Uterus (tissue), 4 donors: ENCODE measurements around the gene ST6GALNAC3. TPM values are rescaled to one million over a fixed set of nuclear protein-coding genes. Genes with fewer than 3 reads are reported as not detected.

Experiments
- DNase-seq, 2 donors: peaks; one replicate each; pipeline ENCODE4 v3.0.0-alpha.2; 2019 to 2020
- H3K27ac ChIP-seq, 2 donors: fragments of 200-600 bp; sonication (generic); 1 replicate in 1 of 2; 2 replicates in 1 of 2; pipeline ENCODE4 v1.5.1; 2016 to 2018
- H3K27me3 ChIP-seq, 2 donors: fragments of 200-600 bp; sonication (generic); one replicate each; pipeline ENCODE4 v1.5.1; 2018 to 2019; ENCODE audit warnings: control low read depth in 1 of 2
- H3K36me3 ChIP-seq, 2 donors: fragments of 200-600 bp; sonication (generic); one replicate each; pipeline ENCODE4 v1.5.1; 2019; ENCODE audit warnings: control low read depth in 1 of 2
- H3K4me1 ChIP-seq, 2 donors: fragments of 200-600 bp; sonication (generic); one replicate each; pipeline ENCODE4 v1.5.1; 2018 to 2019; ENCODE audit warnings: control low read depth in 1 of 2
- H3K4me3 ChIP-seq, 2 donors: fragments of 200-600 bp; sonication (generic); 1 replicate in 1 of 2; 2 replicates in 1 of 2; pipeline ENCODE4 v1.5.1; 2018 to 2019; ENCODE audit warnings: mild to moderate bottlenecking in 1 of 2
- H3K9me3 ChIP-seq, 2 donors: fragments of 200-600 bp; sonication (generic); one replicate each; pipeline ENCODE4 v1.5.1; 2019; ENCODE audit warnings: control low read depth in 1 of 2
- POLR2A ChIP-seq, 2 donors: fragments of 450-650 bp; IDR thresholded peaks; one replicate each; pipeline ENCODE4 v1.6.1; 2016; ENCODE audit warnings: antibody characterized with exemption in 2 of 2, mild to moderate bottlenecking in 1 of 2, moderate library complexity in 1 of 2
- intact Hi-C: fragments of 100-400 bp; cut with DNase I; formaldehyde crosslinking; loops from one replicate; pipeline ENCODE4 v1.15.1; 2023; ENCODE audit warnings: low total_unique reads
- total RNA-seq, 4 donors: library from RNA; depleted of rRNA in 3 of 4; stranded (reverse); fragments of >200 nt in 3 of 4; gene quantifications; one replicate each; pipeline versions ENCODE4 v1.1.0 to v1.2.4, GENCODE V29; 2014 to 2023
- TF ChIP-seq, protein P1 (sequence below), 4 experiments: fragments of 200-600 bp in 2 of 4; fragments of 450-650 bp in 2 of 4; sonication (generic) in 2 of 4; IDR thresholded peaks; one replicate each; pipeline ENCODE4 v1.5.1; 2016 to 2019; ENCODE audit warnings: antibody characterized with exemption in 4 of 4, mild to moderate bottlenecking in 2 of 4, moderate library complexity in 1 of 4
- donor health status: DM: yes; HTN: yes; CAD: no.

Gene ST6GALNAC3
- total RNA-seq, 4 donors from 2014 or later: 6.7 to 43.4 (median 21.1) TPM

DNA sequence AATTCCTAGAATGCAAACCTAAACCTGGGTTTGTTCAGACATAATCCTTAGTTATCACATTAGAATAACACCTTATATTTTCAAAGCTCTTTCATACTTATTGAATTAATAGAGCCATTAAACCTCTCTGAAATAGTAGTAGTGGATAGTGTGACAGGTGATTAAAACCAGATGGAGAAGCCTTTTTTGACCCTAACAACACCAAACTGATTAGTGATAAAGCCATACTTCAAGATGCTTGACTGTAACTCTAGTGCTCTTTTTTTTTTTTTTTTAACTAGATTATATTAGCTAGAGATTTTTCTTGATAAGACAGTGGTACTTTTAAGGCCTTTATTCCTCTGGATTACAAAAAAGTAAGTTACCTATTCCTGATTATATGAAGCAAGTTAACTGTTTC is 190.1 kb downstream of the ST6GALNAC3 start:
- Histone ChIP-seq H3K27ac (no peak overlapping the region), H3K27me3 (no peaks in the 10 kb centered on the region), H3K36me3 (no peaks in the 10 kb centered on the region), H3K4me1 (no peaks in the 10 kb centered on the region), H3K9me3 (no peaks in the 10 kb centered on the region), H3K4me3 (no peak overlapping the region)
- TF ChIP-seq POLR2A (IDR thresholded peaks at IDR 0.05): no peak
- TF ChIP-seq, protein P1, sequence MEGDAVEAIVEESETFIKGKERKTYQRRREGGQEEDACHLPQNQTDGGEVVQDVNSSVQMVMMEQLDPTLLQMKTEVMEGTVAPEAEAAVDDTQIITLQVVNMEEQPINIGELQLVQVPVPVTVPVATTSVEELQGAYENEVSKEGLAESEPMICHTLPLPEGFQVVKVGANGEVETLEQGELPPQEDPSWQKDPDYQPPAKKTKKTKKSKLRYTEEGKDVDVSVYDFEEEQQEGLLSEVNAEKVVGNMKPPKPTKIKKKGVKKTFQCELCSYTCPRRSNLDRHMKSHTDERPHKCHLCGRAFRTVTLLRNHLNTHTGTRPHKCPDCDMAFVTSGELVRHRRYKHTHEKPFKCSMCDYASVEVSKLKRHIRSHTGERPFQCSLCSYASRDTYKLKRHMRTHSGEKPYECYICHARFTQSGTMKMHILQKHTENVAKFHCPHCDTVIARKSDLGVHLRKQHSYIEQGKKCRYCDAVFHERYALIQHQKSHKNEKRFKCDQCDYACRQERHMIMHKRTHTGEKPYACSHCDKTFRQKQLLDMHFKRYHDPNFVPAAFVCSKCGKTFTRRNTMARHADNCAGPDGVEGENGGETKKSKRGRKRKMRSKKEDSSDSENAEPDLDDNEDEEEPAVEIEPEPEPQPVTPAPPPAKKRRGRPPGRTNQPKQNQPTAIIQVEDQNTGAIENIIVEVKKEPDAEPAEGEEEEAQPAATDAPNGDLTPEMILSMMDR (IDR thresholded peaks at IDR 0.05): no peak
- intact Hi-C loops: no loop called here
- DNase-seq: no peak

DNA sequence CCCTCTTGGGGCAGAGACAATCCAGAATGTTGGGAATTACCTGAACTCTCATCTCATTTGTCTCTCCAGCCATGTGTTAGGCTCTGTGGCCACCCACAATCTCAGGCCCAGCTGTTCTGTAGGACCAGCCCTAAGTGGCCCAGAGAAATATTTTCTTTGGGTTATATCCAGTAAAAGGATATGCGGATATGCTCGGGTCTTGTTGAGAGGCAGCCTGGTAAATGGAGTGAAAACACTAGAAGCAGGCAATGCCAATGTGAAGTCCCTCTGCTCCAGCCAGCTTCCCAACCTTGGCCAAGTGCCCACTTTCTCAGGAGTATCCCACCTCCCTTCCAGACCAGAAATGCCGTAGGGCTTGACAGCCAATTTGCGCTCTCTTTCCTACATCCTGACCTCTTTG is 192.2 kb downstream of the ST6GALNAC3 start:
- Histone ChIP-seq H3K9me3 (no peaks in the 10 kb centered on the region), H3K4me1 (no peaks in the 10 kb centered on the region), H3K4me3 (no peak overlapping the region), H3K36me3 (no peaks in the 10 kb centered on the region), H3K27me3 (no peaks in the 10 kb centered on the region), H3K27ac (no peak overlapping the region)
- TF ChIP-seq, protein P1 (IDR thresholded peaks at IDR 0.05): no peak
- intact Hi-C loops: no loop called here
- DNase-seq: no peak

DNA sequence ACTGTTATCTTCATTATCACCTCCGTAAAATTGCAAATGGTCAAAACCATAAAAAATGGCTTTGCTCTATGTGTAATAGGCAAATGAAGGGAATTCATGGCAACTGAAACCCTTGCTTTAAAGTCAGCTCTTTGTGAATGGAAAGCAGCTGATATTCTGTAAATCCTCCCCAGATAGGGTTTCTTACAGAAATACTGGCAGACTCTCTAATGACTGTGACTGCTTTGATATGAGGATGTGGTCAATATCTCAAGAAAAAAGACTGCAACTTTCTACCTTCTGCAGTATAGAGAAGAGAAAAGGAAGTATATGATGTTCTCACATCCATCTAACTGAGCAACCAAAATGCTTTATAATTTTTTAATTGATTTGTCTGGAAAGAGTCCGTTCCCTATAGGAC is 193.1 kb downstream of the ST6GALNAC3 start:
- intact Hi-C loops: no loop called here

DNA sequence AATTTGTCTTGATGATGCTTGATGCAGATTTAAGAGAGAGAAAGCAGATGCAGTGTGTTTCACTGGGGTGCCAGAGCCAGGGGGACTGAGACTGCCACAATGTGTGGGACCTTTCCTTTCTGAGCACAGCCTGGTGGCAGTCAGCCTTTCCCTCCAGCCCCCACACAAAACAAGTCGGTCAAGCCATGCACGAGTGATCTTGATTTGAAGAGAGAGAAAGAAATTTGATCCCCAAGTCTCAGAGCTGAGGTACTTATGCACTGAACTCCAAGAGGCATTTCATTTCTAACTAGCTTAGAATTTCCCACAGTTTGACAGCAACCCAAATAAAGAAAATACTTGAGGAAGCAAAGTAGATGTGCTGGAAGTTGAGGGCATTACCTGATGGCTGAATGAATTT is 193.8 kb downstream of the ST6GALNAC3 start:
- no peak for DNase-seq
- intact Hi-C loops: no loop called here
- no peaks in the 10 kb centered on the region for H3K36me3 ChIP-seq
- no peaks in the 10 kb centered on the region for H3K27me3 ChIP-seq
- no peak for TF ChIP-seq POLR2A (IDR thresholded peaks at IDR 0.05)
- TF ChIP-seq, protein P1 (IDR thresholded peaks at IDR 0.05): no peak
- no peak overlapping the region for H3K27ac ChIP-seq
- H3K9me3 ChIP-seq: no peaks in the 10 kb centered on the region
- H3K4me3 ChIP-seq: no peak overlapping the region
- no peaks in the 10 kb centered on the region for H3K4me1 ChIP-seq

More for the DNA sequence above, 193.1 kb downstream of the ST6GALNAC3 start:
- no peaks in the 10 kb centered on the region for H3K36me3 ChIP-seq
- no peak overlapping the region for H3K27ac ChIP-seq
- DNase-seq: no peak
- H3K27me3 ChIP-seq: no peaks in the 10 kb centered on the region
- no peak overlapping the region for H3K4me3 ChIP-seq
- H3K9me3 ChIP-seq: no peaks in the 10 kb centered on the region
- no peaks in the 10 kb centered on the region for H3K4me1 ChIP-seq
- TF ChIP-seq POLR2A (IDR thresholded peaks at IDR 0.05): no peak
- TF ChIP-seq, protein P1 (IDR thresholded peaks at IDR 0.05): no peak

DNA sequence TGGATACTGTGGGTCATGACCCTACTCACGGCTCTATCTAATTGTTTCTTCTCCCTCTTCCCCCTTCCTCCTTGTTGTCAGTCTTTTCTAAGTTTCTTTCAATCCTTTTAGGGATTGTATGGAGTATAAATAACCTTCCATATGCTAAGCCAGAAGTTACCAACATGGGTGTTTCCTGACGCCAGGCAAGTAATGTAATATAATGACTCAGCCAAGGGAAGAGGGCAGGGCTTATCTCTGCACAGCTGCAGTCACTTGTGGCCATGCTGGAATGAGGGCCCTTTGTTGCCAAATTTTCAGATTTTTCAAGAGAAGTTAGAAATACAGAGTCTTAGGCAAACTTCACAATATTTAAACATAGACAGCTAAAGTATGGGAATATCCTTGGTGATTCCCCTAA is 194.6 kb downstream of the ST6GALNAC3 start:
- Histone ChIP-seq H3K27me3 (no peaks in the 10 kb centered on the region), H3K9me3 (no peaks in the 10 kb centered on the region), H3K4me1 (no peaks in the 10 kb centered on the region), H3K27ac (no peak overlapping the region), H3K36me3 (no peaks in the 10 kb centered on the region), H3K4me3 (no peak overlapping the region)
- TF ChIP-seq POLR2A (IDR thresholded peaks at IDR 0.05): no peak
- intact Hi-C loops: no loop called here
- DNase-seq: no peak

DNA sequence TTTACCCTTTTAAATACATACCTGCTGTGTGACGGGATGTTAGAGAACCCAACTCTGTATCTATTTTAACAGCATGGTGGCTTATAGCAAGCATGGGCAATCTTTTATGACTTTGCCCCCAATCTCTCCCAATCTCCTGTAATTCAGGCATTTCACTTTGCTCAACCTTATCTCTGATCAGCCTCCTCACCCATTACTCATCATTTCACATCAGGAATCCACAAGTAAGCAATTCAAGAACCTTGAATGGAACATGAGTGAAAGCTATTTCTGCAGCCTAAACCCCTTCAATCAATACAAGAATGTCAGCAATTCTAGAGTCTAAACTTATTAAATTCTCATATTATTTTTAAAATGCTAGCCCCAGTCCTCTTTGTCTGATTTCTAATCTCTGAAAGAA is 199.8 kb downstream of the ST6GALNAC3 start:
- Histone ChIP-seq H3K36me3 (no peaks in the 10 kb centered on the region), H3K4me1 (no peaks in the 10 kb centered on the region), H3K27me3 (no peaks in the 10 kb centered on the region), H3K27ac (no peak overlapping the region), H3K4me3 (no peak overlapping the region), H3K9me3 (no peaks in the 10 kb centered on the region)
- no peak for DNase-seq
- intact Hi-C loops: no loop called here
- TF ChIP-seq, protein P1 (IDR thresholded peaks at IDR 0.05): no peak
- no peak for TF ChIP-seq POLR2A (IDR thresholded peaks at IDR 0.05)
